Suppressor macrophage (primary cell): ENCODE results near the gene FGD1.
"Not testable (repeated sequence)": the region's sequence is repeated elsewhere in the genome, so short reads cannot be mapped to it uniquely, and the experiment has no call there.

ENCODE experiments used
- DNase-seq, 4 experiments: peaks; one replicate each; pipeline ENCODE4 v3.0.0-alpha.2; 2020 to 2022
- total RNA-seq, 17 experiments: gene quantifications; one replicate each; lab custom pipeline; 2026; ENCODE audit warnings: mixed read lengths in 6 of 17, inconsistent platforms in 3 of 17; lab: John Stamatoyannopoulos, UW

Gene FGD1
- total RNA-seq, result 0 to 1.4 (median 0.02) reads per million in 17 experiments

DNA sequence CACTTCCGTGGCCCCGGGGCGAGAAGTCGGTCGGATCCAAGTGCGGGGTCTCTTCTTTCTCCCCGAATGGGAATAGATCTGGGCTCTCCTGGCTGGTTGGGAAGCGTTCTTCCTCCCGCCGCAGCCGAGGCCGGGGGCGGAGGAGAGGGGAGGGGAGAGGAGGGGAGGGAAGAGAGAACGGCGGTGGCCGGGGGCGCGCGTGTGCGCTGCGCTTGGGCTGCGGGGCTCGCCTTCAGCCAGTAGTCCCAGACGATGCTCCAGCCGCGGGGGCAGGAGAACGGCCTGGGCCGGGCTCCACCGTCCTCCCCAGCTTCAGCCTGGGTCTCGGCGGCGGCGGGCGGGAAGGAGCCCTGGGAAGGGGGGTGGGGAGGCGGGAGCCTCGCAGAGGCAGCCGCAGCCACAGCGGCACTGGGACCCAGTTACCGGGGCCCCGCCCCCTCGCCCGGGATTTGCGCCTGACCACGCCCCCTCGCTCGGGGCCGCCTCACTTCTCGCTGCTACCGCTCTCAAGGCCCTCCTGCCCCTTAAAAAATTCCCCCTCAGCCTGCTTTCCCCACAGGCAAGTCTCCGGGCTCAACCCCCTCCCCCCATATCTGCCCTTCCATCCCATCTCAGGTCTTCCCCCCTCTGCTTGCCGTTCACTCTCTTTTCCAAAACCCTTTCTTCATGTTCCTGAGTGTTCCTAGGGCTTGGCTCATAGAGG lies at the start of gene FGD1:
FGD1 (minus strand) TSS at position 421 of the 703 bp plus-strand sequence. CDS start 802 bp downstream, outside the sequence.
- peak in 3 of 4 experiments; percentile 2 to 41 (median 23) for DNase-seq

DNA sequence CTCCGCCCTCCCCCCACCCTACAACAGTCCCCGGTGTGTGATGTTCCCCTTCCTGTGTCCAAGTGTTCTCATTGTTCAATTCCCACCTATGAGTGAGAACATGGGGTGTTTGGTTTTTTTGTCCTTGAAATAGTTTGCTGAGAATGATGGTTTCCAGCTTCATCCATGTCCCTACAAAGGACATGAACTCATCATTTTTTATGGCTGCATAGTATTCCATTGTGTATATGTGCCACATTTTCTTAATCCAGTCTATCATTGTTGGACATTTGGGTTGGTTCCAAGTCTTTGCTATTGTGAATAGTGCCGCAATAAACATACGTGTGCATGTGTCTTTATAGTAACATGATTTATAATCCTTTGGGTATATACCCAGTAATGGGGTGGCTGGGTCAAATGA lies 46.2 kb upstream of the FGD1 start:
- DNase-seq, result not testable (repeated sequence)

DNA sequence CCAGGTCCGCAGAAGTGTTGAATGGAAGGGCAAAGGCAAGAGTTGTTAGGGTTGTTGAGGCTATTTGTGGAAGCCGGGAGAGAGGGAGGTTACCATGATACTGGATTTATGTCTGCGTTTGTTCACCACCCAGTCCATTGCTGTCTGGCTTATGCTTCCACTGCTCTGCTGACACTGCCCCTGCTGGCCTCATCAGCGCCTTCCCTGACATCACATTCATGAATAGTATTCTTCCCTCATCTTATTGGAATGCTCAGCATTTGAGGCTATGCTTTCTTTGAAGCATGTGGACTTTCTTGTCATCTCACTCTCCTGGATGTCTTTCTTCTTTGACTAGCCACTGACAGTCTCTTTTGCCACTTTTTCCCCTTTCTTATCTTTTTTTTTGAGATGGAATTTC lies 44.3 kb upstream of the FGD1 start:
- no peak for DNase-seq

DNA sequence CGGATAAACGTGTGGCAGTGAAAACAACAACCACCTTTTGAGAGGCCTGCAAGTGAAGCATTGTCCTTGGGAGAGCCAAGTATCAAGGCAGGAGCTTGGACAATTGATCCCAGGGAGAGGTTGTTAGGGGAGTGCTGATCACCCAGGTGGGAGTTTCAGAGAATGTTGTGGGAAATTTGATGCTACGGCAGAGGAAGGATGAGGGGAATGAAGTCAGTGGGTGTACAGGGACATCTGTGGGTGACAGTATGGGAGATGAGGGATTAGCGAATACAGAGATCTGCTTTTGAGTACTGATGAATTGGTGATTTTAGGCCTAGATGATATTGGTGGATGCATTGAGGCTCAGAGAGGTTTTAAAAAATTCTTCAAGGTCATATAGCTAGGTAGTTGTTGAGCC lies 38.2 kb upstream of the FGD1 start:
- no peak for DNase-seq

DNA sequence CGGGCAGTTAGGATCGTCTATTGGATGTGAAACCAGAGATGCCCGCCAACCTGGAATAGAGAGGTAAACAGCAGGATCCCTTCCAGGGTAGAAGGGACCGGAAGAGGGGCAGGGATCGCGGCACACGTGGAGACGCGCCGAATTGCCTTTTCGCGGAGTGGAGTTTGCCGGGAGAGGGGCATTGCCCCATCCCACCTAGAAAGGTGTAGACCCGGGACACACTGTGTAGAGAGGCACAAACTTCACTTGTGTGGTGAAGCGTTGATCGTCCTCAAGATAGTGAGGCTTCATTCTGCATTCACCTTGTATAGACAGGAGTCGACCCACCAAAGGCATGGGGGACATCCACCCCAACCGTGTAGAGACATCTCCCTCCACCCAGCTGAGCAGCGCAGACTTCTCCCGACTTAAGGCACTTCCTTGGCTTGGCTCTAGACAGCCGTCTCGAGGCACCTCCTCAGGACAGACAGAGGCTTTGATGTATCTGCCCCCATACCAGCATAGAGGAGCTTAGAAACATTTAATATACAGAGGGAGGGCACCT lies 34.4 kb upstream of the FGD1 start:
- DNase-seq, result peak in 3 of 4 experiments; percentile 1 to 18 (median 15)

DNA sequence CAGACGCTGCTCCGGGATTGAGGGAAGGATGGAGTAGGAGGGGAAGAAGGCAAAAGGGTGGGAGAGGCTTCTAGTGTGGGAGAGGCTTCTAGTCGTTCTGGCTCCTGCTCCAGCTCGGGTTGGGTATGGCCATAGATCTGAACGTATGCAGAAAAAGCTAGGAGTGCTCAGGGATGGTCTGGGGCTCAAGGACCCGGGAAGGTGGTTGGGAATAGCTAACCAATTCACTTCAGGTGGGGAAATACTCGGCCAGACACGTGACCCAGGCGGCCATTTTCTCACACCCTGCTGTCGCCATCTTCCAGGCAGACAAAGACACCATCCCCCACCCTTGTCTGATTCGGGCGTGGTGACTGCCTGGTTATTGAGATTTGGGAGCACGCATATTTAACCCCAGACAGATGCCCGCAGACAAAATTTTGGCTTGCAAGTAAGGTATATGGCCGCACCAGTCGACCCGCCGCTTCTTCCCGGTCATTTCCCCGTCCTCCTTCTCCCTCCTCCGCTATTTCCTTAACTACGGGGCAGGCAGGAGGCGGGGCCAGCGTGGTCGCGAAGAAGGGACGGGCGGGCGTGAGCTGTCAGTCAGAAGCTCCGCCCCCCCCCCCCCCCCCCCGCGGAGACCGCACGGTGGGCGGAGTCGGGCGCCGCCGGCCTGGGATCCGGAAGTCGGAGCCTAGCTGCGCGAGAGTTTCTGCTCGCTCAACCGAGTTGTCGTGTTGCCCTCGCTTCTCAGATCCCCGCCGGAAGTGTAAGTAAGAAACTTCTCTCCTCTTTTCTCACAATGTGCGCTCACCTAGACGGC lies 33.7 kb upstream of the FGD1 start, which contains the start of gene GNL3L:
GNL3L (plus strand) TSS at position 668 of the 805 bp plus-strand sequence. CDS start 2,348 bp downstream, outside the sequence.
- DNase-seq, result peak; percentile 79 to 93 (median 90)

DNA sequence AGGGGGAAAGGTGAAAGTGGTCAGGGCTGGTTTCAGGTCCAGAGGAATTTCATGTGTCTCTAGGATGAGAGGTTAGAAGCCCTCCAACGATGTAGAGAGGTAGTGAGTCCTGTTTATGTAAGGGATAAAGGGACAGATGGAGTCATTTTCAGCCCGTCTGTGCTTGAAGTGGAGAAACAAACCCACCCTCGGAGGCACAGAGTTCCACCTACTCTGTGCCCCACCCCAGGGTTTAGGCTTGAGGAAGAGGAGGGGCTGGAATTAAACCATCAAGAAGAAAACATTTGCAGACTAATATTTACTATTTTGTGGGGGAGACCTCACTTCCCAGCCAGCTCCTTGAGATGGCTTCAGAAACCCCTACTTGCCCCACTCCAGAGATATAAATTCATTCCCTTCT lies 33.1 kb upstream of the FGD1 start:
- no peak for DNase-seq

DNA sequence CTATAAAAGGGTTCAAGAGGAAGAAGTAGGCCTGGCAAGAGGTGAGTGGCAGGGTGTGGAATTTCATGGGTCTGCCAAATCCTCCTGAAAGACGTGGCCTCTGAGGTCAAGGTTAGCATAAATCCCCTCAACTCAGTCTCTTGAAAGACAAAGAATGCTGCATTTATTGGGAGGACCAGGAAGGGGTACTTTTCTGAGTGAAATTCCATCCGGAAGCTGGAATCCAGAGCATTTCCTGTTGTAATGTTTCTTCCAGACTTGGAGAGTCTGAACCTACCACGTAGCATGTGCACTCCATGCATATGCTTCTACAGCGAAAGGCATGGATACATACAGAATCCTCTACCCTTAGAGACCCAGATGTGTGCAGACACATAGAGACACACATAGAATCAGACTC lies 13.4 kb upstream of the FGD1 start:
- DNase-seq, result no peak

DNA sequence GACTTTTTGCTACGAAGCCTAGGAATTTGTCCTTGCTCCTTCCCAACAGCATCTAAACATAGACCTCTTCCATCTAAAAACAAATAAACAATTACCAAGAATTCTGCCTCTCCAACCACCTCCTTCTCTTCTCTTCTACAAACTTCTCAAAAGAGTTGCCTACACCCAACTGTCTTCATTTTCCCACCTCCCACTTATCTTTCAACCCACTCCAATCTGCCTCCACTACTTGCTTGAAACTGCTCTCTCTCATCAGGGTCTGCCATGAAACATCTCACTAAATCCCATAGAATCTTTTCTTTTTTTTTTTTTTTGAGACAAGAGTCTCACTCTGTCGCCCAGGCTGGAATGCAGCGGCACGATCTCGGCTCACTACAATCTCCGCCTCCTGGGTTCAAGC lies 902 bp upstream of the FGD1 start:
- no peak for DNase-seq

DNA sequence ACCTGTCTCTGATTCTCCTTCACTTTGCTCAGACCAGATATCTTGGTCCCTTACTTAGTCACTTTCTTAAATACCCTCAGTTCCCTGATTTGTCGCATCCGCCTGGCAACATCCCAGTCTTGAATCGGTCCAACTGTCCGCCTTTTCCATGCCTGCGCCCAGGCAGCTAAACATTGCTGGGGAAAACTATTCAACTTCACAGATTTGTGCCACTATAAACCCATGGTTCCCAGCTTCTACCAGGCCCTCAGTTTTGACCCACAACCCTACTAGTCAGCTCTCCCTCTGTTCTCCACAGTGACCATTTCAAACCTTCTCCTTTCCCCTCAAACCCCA lies 451 bp upstream of the FGD1 start:
- DNase-seq, result no peak

DNA sequence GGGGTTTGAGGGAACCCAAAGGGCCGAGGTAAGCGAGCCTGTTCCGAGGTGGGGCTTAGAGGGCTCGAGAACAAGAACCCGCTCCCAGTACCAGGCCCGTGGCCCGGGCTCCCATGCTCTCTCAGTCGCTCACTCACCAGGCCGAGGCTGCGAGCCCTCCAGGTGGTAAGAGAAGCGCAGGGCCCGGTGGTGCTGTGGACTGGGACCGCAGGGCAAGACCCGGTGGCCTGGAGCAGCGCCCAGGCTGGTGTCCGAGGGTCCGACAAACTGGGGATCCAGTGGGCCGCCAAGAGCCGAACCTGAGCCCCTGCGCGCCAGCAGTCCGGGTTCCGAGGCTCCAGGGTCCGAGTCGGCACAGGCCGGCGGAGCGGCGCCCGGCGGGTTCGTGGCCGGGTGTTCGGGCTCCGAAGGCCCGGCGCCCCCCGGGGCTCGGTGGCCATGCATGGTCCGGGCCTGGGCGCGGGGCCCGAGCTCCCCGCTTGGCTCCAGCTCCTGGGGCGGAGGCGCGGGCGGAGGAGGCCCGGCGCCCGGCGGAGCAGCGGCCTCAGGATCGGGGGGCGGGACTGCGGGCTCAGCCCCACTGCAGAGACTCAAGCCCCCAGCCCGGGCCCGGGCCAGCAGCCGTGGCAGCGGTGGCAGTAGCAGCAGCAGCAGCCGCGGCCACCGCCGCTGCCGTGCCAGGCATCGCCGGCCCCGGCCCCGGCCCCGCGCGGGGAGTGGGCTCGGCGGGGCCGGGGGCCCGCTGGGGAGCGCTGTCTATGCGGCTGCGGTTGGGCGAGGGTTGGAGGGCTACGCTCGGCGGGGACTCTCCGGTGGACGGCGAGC lies 833 bp downstream of the FGD1 start:
- peak in 1 of 4 experiments; percentile 1 for DNase-seq

DNA sequence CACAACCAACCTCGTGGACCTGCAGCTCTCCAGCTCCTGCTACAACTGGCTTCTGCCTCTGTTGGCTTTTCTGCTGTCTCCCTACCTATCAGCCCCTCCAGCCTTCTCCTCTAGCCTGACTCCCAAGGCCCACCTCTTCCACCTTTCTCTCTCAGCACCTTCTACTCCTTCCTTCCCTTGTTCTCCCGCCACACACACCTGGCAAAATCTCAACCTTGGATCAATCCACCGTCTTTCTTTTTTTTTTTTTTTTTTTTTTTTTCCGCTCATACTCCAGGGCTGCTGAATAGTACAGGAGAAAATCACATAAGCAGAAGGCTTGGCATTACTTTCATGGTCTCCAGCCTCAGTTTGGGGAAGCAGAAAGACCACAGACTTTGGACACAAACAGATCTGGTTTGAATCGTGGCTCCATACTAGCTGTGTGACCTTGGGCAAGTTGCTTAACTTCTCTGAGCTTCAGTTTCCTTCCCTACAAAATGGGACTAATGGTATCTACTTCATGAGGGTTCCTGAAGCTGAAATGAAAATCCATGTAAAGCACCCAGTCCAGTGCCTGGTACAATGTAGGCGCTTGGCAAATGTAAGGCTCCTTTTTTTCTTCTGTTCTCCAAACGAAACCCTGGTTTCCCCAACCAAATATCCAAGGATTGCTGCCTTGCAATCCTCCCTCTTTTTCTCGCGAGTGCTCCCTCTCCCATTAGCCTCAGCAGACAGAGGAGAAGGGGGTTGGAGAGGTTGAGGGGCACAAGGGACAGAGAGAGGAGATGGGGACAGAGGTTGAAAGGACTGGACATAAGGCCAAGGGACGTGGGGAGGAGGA lies 1.7 kb downstream of the FGD1 start:
- DNase-seq, result no peak

DNA sequence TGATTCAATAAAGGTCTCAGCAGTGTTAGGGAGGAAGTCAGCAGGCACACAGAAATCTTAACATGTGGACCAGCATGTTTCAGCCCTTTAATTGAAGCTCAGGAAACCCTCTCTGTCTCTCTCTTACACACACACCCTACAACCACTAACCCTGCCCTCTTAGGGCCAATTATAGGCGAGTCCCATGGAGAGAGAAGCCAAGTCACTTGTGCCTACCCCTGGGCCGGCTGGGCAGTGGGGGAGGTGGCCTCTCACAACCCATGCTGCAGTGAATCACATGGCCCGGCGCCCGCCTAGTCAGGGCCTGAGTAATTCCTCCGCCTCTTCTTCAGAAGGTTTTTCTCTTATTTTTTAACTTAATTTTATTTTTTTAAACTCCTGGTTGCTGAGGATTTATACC lies 3.7 kb downstream of the FGD1 start:
- no peak for DNase-seq

DNA sequence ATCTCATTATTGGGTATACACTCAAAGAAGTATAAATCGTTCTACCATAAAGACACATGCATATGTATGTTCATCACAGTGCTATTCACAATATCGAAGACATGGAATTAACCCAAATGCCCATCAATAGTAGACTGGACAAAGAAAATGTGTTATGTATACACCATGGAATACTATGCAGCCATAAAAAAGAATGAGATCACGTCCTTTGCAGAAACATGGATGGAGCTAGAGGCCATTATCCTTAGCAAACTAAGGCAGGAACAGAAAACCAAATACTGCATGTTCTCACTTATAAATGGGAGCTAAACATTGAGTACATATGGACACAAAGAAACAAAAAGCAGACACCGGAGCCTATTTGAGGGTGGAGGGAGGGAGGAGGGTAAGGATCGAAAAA lies 6.2 kb downstream of the FGD1 start:
- DNase-seq, result not testable (repeated sequence)

DNA sequence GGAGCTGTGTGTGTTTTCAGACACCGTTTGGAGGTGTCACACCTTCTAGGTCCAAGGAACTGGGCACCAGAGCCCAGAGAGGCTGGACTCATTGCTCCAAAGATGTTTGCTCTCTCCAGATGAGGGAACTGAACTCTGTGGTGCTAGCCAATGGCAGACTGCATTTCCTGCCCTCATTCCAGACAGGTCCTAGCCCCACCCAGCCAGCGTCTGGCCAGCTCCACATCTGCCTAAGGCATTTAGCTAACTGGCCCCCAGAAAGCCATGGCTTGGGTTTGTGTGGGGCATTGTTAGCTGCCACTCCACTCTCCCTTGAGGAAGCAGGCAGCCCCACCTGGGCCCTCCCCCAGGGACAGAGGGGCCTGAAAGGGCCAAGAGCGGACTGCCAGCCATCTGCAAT lies 11.4 kb downstream of the FGD1 start:
- DNase-seq, result no peak

DNA sequence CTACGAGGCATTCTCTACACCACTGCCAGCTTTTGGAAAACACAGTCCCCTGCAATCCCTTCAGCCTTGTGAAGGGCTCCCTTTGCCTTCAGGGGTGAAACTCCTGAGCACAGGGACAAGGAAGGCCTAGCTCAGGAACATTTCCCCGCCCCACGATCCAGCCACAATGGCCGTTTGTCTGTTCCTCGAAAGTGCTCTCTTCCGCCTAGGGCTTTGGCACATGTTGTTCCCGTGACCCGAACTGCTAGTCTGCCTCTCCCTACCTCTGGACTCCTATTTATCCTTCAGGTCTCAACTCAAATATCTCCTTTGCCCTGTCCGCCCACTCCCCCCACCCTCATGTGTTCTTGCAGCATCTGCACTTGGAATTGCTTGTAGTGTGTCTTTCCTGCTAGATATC lies 12.1 kb downstream of the FGD1 start:
- DNase-seq, result no peak

DNA sequence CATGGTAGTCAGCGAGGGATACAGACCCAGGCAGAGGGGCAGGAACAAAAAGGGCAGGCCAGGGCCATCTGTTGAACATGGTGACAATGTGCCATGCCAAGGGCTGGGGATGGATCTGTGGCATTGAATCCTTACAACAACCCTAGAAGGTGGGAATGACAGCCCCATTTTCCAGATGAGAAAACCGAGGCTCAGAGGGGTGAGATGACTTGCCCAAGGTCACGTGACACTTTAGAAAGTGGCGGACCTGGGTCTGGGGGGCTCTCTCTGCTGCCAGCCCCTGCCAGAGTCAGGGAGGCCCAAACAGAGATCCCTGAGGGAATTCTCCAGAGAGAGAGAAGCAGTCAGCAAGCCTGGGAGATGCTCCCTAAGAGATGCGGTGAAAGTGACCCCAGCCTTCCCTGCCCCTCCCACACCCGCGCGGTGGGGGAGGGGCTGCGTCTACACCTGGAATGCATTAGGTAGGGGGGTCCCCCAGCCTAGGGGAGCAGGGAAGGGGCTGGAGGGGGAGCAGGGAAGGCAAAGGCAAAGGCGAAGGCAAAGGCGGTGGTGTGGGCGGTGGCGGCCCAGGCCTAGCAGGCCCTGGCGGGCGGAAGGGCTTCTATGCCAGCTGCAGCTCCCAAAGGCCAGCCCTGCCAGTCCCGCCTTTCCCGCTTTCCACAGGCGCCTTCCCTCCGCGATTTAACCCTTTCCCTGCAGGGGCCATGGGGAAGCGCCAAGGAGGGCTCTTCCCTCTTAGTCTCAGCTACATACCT lies 13.0 kb downstream of the FGD1 start:
- DNase-seq, result no peak

DNA sequence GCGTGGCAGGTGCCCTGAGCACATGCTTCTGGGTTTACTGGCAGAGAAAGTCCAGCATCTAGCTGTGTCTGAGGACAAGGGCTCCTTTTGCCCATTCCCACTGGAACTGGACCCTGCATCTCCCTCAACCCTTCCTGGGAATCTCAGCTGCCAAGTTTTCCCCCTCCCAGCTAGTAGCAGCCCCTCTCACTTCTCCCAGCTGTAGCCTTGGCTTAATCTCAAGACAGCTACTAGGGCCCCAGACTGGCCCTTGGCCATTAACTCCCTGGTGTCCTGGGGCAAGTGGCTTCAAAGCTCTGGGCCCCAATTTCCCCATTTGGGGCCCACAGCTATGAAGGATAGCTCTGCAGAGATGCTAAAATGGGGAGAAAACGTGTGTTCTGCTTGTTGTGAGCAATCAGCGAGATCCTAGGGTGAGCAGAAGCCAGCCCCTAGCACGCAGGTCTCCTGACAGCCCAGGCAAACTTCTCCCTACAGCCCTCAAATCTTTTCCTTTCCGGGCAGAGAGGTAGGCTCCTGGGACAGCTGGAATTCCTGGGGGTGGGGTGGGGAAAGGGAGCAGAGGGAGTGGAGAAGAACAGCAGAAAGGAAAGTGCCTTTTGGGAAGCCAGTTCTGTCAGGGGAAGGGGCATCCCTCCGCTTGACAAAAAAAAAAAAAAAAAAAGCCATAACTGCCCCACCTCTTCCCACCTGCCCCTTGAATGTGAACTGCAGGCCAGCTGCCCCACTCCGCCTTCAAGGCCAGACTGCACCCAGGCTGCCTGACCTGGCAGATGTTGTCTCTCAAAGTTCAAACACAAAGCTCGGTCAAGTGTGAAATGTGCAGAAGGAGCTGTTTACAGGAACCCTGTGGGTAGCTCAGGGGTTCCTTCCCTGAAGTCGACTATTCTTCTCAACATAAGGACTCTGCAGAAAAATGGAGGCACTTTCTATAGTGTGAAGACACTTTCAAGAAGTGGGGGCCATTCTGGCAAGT lies 16.6 kb downstream of the FGD1 start:
- no peak for DNase-seq

DNA sequence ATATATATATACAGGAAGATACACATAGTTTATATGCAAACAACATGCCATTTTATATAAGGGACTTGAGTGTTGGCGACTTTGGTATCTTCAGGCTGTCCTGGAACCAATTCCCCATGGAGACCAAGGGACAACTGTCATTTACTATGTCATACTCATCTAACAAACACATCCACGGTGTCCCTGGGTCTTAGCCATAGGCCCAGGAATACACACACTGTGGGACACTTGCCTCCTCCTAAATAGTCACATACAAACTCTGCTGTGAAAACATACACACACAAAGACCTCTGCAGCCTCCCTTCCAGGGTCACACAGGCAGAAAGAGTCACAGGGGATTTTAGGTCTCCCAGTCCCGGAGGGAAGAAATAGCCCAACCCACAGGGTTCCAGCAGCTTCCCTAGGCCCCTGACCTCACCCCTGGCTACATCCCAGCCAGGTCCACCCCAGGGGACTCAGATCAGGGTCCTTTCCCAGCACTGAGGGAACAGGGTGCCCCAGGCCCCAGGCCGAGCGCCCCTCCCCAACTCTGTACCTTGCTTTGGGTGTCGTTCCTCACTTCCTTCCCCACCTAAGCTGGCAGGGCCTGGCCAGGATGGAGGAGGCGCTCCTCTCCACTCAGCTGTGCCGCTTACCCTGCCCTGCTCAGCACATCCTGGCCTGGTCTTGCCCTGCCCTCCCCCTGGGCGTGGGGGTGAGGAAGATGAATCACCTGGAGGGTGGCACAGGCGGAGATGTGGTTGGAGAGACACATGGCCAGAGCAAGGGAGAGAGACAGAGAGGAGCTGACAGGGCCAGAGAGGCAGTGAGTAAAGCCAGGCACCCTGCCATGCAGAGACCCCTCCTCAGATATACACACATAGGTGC lies 21.8 kb downstream of the FGD1 start:
- DNase-seq, result no peak
